Calu3 (cell line): ENCODE results near the gene OR5AC2. TPM values are rescaled to one million over a fixed set of nuclear protein-coding genes. Genes with fewer than 3 reads are reported as not detected.

Experiments
- BruUV-seq: library from RNA; stranded (reverse); fragments of 400-500 nt; replicated peaks from 2 replicates; lab custom pipeline; 2021; lab: Mats Ljungman, UMichigan
- CTCF ChIA-PET: fragments of 300-600 bp; sonication (Branson Sonifier 250); formaldehyde crosslinking; loops from one replicate; lab custom pipeline; 2022; ENCODE audit warnings: antibody characterized with exemption; lab: Charles Lee
- DNase-seq: peaks from one replicate; pipeline ENCODE4 v3.0.0; 2022
- H3K27ac Mint-ChIP-seq: one replicate; pipeline ENCODE4 v1.8.0; 2022; ENCODE audit warnings: mixed read lengths; ENCODE audit not compliant: unreplicated experiment
- H3K27me3 Mint-ChIP-seq: one replicate; pipeline ENCODE4 v1.8.0; 2022; ENCODE audit warnings: mixed read lengths; ENCODE audit not compliant: unreplicated experiment
- H3K36me3 Mint-ChIP-seq: one replicate; pipeline ENCODE4 v1.8.0; 2022; ENCODE audit warnings: mild to moderate bottlenecking, moderate library complexity, mixed read lengths; ENCODE audit not compliant: insufficient read depth, unreplicated experiment
- H3K4me1 Mint-ChIP-seq: one replicate; pipeline ENCODE4 v1.8.0; 2022; ENCODE audit warnings: mild to moderate bottlenecking, low read depth, mixed read lengths; ENCODE audit not compliant: unreplicated experiment
- H3K4me3 Mint-ChIP-seq: one replicate; pipeline ENCODE4 v1.8.0; 2022; ENCODE audit warnings: mild to moderate bottlenecking, low read depth, moderate library complexity, mixed read lengths; ENCODE audit not compliant: unreplicated experiment
- H3K9me3 Mint-ChIP-seq: one replicate; pipeline ENCODE4 v1.8.0; 2022; ENCODE audit warnings: low read depth, mixed read lengths; ENCODE audit not compliant: unreplicated experiment
- intact Hi-C: fragments of 100-400 bp; cut with micrococcal nuclease; formaldehyde crosslinking; loops from one replicate; pipeline ENCODE4 v1.10.0; 2022; ENCODE audit not compliant: unreplicated experiment
- total RNA-seq: library from RNA; stranded (reverse); gene quantifications from 2 replicates; pipeline ENCODE4 v1.2.3, GENCODE V29; 2022
- TF ChIP-seq, protein P1 (sequence below): fragments of 200-600 bp; IDR thresholded peaks from one replicate; pipeline ENCODE4 v1.8.0; 2022; ENCODE audit warnings: antibody characterized with exemption; ENCODE audit not compliant: unreplicated experiment

The OR5AC2 gene
- total RNA-seq, 1 experiment from 2014 or later: not detected

GRCh38 chr3:98130421-98130820 is 43.4 kb downstream of the OR5AC2 start, which contains the start of gene OR5H1:
OR5H1 (plus strand) TSS chr3:98130721; CDS start chr3:98132698, 1,977 bp downstream.
- TF ChIP-seq, protein P1, sequence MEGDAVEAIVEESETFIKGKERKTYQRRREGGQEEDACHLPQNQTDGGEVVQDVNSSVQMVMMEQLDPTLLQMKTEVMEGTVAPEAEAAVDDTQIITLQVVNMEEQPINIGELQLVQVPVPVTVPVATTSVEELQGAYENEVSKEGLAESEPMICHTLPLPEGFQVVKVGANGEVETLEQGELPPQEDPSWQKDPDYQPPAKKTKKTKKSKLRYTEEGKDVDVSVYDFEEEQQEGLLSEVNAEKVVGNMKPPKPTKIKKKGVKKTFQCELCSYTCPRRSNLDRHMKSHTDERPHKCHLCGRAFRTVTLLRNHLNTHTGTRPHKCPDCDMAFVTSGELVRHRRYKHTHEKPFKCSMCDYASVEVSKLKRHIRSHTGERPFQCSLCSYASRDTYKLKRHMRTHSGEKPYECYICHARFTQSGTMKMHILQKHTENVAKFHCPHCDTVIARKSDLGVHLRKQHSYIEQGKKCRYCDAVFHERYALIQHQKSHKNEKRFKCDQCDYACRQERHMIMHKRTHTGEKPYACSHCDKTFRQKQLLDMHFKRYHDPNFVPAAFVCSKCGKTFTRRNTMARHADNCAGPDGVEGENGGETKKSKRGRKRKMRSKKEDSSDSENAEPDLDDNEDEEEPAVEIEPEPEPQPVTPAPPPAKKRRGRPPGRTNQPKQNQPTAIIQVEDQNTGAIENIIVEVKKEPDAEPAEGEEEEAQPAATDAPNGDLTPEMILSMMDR: no peak
- no peaks in the 10 kb centered on the region for H3K9me3 Mint-ChIP-seq
- H3K27me3 Mint-ChIP-seq: peaks cover 28% of the 10 kb centered on the region
- H3K27ac Mint-ChIP-seq: no peak within 1 kb of the TSS
- H3K36me3 Mint-ChIP-seq: no peaks in the 10 kb centered on the region
- no peaks in the 10 kb centered on the region for H3K4me1 Mint-ChIP-seq
- BruUV-seq: no TSS peak
- no peak for DNase-seq
- no peak within 1 kb of the TSS for H3K4me3 Mint-ChIP-seq
- CTCF ChIA-PET: no interaction called here
- intact Hi-C loops: no loop called here

DNA sequence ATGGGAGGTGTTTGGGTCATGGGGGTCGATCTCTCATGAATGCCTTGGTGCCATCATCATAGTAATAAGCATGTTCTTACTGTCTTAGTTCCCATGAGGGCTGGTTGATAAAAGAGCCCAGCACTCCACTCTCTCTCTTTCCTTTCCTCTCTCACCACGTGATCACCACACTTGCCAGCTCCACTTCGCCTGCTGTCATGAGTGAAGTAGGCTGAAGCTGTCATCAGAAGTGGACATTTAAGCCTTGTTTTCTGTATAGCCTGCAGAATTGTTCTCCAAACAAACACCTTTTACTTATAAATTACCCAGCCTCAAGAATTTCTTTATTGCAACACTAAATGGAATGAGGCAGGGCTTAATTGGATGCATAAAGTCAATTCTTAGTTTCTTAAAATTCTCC is 49.7 kb downstream of the OR5AC2 start:
- H3K4me1 Mint-ChIP-seq: no peaks in the 10 kb centered on the region
- no peak overlapping the region for H3K4me3 Mint-ChIP-seq
- no peak overlapping the region for H3K27ac Mint-ChIP-seq
- BruUV-seq: no TSS peak
- H3K27me3 Mint-ChIP-seq: peaks cover 5% of the 10 kb centered on the region
- no peaks in the 10 kb centered on the region for H3K9me3 Mint-ChIP-seq
- CTCF ChIA-PET: no interaction called here
- no peaks in the 10 kb centered on the region for H3K36me3 Mint-ChIP-seq
- intact Hi-C loops: no loop called here
- DNase-seq: no peak
- TF ChIP-seq, protein P1: no peak

Other genes starting within 250 kb of the OR5AC2 start
- 32.1 and 36.3 TPM in 2 replicates for gene RIOX2, start 114.7 kb upstream of the OR5AC2 start, total RNA-seq
- gene GABRR3, start 51.9 kb upstream of the OR5AC2 start, total RNA-seq: not detected in 2 replicates
- gene OR5H1, start 43.5 kb downstream of the OR5AC2 start, total RNA-seq: not detected in 2 replicates
- 0.05 TPM in 1 of 2 replicates, not detected in the other for gene OR5H14, start 60.3 kb downstream of the OR5AC2 start, total RNA-seq
- gene OR5H15, start 79.5 kb downstream of the OR5AC2 start, total RNA-seq: not detected in 2 replicates
- not detected in 2 replicates for gene OR5H6, start 177.1 kb downstream of the OR5AC2 start, total RNA-seq
- not detected in 2 replicates for gene OR5H2, start 195.3 kb downstream of the OR5AC2 start, total RNA-seq